NCI-H146 treated with DMSO at 0.1 percent for 48 hours (cell line): ENCODE measurements around the gene ZNF783.
"Not testable (repeated sequence)": the region's sequence is repeated elsewhere in the genome, so short reads cannot be mapped to it uniquely, and the experiment has no call there.

Experiments used
- DNase-seq: peaks from one replicate; lab custom pipeline; 2025; ENCODE audit not compliant: unreplicated experiment; lab: John Stamatoyannopoulos, UW

The ZNF783 gene

DNA sequence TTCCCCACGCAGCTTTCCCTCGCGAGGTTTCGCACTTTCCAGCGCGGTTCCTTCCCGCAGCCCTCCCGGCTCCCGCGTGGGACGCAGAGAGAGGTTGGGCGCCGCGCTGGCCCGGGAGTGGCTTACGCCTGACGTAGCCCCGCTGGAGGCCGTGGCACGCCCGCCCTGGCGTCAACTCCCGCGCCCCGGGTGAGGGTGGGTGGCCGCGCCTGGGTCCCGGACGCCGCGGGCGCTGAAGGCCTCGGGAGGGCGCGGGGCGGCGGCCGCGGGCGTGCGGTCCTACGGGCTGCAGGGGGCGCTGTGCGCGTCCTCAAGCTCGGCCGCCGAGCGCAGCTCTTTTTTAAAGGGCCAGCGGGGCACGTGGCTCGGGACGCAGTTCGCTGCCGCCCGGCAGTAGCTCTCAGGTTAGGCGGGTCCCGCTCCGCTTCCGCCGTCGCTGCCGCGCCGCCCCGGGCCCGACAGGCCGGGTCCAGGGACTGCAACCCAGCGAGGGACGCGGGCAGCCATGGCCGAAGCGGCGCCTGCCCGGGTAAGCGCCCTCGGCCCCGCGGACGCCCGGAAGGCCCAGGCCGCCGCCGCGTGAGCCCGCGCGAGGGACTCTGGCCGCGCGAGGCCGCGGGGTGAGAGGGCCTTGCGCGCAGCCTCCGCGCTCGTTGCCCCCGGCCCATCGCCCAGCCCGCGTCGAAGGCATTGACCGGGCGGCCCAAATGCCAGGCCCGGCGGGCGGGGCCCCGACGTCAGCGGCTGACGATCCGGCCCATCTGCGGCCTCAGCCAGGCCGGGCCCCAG lies at the start of gene ZNF783:
ZNF783 (plus strand) TSS at position 368 of the 789 bp plus-strand sequence; CDS start at position 506, 138 bp downstream.
- peak; percentile 62 for DNase-seq

DNA sequence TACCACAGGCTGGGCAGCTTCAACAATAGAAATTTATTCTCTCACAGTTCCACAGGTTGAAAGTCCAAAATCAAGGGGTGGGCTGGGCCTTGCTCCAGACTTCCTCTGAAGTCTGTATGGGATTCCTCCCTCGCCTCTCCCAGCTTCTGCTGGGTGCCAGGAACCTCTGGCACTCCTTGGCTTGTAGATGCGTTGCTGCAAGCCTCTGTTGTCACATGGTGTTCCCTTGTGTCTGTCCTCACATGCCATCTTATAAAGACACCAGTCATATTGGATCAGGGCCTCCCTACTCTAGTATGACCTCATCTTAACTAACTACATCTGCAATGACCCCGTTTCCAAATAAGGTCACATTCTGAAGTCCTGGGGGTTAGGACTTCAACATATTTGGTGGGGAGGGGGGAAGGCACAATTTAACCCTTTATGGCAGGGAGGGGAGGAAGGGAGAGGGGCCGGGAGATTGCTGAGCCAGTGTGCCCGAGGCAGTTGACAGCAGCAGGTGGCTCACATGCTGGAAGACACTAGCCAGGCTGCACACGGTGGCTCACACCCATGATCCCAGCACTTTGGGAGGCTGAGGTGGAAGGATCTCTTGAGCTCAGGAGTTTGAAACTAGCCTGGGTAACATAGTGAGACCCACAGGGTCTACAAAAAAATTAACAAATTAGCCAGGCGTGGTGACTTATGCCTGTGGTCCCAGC lies 47.8 kb upstream of the ZNF783 start:
- no peak for DNase-seq

DNA sequence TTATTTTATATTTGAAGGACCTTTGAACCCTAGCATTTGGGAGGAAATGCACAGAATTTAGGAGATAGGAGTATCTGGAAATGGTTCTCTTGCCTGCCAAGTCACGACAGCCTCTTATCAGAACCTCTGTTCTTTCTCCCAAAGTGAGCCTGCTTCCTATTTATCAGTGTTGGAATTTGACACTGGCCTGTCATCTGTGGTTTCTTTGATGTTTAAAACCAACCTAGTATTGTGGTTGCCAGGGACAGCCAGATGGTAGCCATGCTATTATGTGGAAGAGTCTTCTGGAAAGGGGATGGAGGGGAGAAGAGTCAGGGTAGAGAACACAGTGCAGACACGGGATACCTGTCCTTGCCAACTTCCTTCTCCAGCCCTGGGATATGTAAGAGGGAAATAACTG lies 45.6 kb upstream of the ZNF783 start:
- no peak for DNase-seq

DNA sequence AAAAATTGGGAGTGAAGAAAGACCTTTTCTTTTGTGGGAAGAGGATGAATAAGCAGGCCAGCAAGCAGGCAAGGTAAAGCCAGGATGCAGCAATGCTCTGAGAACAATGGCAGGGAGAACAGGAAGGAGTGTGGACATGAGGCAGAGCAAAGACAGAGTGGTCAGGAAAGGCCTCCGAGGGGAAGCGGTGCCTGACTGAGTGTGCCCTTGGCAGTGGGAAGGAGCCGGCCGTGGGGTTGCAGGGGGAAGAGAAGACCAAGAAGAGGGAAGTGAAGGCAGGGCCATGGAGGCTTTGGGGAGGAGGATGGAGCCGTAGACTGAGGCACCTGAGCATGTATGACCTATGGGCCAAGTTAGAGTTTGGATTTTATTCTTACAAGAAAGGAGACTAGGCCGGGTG lies 44.4 kb upstream of the ZNF783 start:
- DNase-seq, result no peak

DNA sequence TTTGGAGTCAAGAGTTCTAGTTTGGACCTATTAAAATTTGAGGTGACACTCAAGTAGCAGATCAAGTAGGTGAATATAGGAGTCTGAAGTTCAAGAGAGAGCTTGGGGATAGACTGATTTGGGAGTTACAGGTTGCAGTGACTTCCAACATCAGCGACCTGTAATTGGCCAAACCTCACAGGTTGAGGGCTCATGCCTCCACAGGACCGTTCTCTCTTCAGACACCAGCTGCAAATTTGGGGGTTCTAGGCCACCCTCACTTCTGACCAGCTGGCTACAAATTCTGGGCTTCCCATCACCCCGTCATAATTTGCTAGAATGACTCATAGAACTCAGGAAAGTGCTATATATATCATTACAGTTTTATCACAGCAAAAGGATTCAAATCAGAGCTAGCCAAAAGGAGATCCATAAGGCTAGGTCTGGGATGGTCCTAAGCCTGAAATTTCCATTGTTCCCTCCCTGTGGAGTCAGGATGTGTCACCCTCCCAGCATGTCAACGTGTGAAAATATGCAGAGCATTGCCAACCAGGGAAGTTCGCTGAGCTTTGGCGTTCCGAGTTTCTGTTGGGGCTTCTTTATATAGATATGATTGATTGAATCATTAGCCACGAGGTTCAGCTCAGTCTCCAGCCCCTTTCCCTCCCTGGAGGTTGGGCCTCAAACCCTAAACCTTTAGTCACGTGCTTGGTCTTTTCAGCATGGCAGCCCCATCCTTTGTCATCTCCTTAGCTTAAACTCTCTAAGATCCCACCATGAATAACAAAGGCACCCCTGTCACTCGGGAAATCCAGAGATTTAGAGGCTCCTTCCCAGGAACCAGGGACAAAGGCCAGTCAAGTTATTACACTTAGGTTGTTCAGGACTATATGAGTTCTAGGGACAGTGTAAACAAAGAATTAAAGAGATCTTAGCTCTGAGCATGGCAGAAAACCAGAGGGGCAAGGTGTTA lies 43.3 kb upstream of the ZNF783 start:
- no peak for DNase-seq

DNA sequence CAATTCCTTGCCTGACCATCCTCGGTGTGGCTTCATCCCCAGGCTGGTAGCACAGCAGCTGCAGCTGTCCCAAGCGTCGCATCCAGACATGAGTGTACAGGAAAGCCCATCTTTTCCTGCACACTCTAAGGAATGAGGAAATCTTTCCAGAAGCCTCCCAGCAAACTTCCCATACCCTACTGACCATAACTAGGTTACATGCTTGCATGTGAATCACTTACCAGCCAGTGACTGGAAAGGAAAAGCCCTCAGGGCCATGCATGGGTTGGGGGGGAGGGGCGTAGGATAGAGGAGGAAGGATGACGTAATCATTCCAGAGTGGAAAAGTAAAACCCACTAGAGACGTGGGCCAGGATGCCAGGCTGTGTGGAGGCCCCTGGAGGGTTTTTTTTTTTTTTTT lies 41.5 kb upstream of the ZNF783 start:
- no peak for DNase-seq

DNA sequence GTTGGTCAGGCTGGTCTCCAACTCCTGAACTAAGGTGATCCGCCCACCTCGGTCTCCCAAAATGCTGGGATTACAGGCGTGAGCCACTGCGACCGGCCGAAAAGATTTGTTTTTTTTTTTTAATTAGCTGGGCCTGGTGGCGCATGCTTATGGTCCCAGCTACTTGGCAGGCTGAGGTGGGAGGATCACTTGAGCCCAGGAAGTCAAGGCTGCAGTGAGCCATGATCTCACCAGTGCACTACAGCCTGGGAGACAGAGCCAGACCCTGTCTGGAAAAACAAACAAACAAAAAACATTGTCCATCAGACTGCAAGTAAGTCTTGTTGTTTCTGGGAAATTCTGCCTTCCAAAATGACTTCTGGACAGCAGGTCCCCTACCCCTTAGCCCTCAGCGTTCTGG lies 38.8 kb upstream of the ZNF783 start:
- DNase-seq, result no peak

DNA sequence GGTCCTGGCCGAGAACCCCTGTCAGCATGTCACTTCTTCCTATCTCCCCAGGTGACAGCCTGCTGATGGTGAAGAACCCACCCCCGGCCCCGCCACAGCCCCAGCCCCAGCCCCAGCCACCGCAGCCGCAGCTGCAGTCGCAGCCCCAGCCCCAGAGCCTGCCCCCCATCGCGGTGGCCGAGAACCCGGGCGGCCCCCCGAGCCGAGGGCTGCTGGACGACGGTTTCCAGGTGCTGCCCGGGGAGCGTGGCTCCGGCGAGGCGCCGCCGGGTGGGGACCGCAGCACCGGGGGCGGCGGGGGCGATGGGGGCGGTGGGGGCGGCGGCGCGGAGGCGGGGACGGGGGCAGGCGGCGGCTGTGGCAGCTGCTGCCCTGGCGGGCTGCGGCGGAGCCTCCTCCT lies 38.2 kb upstream of the ZNF783 start:
- DNase-seq, result no peak

DNA sequence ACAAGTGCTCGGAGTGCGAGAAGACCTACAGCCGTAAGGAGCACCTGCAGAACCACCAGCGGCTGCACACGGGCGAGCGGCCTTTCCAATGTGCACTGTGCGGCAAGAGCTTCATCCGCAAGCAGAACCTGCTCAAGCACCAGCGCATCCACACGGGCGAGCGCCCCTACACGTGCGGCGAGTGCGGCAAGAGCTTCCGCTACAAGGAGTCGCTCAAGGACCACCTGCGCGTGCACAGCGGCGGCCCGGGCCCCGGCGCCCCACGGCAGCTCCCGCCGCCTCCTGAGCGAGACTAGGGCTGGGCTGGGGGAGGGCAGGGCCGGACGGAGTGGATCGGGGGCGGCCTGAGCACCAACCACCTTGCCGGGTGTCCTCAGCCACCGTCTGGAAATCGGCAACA lies 37.6 kb upstream of the ZNF783 start:
- DNase-seq, result no peak

DNA sequence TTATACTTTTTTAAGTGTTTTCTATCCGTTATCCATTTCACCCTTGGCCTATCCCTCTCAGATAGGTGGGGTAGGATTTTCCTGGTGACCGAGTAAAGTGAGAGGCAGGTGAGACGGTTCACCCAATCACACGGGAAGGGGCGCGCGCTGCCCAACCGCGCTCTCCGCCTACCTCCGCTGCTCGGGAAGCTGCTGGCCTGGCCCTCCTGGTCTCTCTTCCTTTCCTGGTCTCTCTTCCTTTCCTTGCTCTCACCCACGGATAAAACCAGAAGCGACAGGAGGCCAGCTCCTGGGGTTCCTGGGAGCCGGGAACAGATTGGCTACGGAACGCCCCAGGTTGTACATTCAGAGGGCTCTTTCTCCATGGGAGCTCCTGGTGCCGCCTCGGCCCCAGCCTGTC lies 36.9 kb upstream of the ZNF783 start:
- DNase-seq, result no peak

DNA sequence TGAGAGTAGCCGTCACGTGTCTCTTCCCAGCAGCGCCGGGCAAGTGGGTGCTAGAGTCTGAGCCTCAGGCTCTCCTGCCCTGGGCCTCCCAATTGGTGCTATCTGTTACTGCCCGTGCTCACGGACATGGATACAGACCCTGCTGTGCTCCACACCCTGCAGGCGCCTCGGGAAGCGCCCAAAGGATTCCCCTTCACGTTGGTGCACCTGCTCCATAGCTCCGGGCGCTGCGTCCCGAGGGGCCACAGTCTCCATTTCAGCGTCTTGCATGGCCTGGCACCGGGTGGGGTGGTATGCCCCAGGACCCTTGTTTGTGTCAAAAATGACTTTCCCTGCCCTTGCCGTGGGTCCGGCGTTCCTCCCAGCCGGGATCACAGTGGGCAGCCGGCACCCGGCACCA lies 36.3 kb upstream of the ZNF783 start:
- no peak for DNase-seq

DNA sequence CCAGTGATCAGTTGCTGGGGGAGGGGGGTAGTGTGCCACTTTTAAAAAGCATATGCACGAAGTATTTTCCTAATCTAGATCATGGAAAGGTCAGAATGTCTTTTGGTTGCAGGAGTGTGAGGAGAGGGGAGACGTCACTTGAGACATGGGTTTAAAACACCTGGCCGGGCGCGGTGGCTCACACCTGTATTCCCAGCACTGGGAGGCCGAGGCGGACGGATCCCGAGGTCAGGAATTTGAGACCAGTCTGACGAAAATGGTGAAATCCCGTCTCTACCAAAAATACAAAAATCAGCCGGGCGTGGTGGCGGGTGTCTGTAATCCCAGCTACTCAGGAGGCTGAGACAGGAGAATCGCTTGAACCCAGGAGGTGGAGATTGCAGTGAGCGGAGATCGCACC lies 35.6 kb upstream of the ZNF783 start:
- DNase-seq, result not testable (repeated sequence)

DNA sequence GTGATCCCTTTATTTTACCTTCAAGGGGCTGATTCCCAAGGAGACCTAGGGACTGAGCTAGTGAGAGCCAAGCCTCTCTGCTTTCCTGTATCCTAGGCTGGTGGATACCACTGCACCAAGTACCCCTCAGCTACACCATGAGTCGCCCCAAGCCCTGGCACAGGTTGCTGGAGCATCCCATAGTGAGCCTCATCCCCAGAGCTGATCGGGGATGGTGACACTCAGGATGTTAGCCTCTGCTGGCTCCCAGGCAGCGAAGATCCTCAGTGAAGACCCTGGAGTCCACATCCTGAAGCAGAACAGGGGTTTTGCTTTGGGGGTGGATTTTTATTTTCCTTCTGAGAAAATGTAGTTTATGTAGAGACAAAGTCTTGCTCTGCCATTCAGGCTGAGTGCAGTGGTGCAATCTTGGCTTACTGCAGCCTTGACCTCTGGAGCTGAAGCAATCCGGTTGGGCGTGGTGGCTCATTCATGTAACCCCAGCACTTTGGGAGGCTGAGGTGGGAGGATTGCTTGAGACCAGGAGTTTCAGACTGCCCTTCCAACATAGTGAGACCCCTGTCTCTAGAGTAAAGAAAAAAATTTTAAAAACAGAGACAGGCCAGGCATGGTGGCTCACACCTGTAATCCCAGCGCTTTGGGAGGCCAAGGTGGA lies 35.0 kb upstream of the ZNF783 start:
- no peak for DNase-seq

DNA sequence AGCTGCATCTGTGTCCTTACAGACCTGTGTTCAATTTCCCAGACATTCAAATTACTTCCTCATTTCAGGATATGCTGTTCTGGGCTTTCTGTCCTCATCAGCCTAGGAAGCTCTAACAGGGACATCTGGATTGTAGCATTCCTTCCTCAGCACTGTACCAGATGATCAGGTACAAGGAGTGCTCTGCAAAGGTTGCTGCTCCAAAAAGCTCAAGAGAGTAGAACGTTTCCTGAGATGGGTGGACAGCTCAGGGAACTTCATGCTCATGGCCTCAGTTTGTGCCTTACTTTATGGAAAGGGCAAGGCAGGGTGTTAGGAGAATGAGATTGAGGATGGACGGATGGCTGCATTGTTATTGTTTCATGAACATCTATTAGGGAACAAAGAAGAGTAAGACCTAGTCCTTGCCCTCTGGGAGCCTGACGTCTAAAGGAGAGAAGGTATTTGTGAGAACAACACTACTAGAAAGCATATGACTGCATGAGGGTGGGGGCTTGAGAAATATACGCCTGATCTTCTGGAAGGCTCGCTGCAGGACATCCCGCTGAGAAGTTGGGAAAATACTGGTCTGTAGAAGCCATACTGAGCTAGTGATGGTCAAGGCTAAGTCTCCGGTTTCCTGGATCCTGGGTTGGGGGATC lies 33.0 kb upstream of the ZNF783 start:
- no peak for DNase-seq

DNA sequence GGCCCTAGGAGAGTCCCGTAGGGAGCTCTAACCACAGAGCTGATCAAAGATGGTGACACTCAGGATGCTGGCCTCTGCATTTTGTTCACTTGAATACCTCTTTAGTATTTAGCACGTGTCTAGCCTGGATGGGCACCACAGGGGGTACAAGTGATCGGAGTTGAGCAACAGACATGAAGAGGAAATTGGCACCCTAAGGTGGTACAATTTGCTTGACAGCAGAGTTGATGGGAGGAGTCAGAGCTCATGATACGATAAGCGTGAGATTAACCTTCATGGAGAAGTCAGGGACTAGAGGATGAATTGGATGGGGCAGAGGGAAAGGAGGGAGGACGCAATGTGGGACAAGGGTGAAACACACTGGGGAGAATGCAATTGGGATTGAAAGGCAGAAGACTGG lies 32.5 kb upstream of the ZNF783 start:
- DNase-seq, result no peak

DNA sequence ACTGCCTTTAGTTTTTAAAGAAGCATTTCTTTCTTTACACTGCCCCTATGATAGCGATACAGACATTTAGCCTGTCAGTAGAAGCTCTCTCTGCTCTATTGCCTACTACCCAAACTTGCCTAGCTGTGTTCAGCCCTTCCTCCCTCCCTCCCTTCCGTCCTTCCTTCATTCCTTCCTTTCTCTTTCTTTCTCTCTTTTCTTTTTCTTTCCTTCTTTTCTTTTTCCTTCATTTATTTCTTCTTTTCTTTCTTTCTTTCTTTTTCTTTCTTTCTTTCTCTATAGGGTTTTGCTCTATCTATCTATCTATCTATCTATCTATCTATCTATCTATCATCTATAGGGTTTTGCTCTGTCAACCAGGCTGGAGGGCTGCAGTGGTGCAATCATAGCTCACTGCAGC lies 29.6 kb upstream of the ZNF783 start:
- no peak for DNase-seq

DNA sequence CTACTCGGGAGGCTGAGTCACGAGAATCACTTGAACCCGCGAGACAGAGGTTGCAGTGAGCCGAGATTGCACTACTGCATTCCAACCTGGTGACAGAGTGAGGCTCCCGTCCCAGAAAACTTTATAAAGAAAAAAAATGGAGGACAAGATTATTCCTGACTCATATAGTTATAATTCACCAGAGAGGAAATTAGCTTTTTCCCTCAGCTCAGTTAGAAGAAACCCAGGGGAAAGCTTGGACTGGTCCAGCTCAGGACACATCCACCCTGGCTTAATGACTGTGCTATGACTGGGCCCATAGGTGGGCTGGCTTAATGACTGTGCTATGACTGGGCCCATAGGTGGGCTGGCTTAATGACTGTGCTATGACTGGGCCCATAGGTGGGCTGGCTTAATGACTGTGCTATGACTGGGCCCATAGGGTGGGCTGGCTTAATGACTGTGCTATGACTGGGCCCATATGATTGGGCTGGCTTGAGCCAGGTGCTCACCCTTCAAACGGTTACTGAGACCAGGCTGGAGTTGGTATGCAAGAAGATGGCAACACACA lies 28.3 kb upstream of the ZNF783 start:
- not testable (repeated sequence) for DNase-seq

DNA sequence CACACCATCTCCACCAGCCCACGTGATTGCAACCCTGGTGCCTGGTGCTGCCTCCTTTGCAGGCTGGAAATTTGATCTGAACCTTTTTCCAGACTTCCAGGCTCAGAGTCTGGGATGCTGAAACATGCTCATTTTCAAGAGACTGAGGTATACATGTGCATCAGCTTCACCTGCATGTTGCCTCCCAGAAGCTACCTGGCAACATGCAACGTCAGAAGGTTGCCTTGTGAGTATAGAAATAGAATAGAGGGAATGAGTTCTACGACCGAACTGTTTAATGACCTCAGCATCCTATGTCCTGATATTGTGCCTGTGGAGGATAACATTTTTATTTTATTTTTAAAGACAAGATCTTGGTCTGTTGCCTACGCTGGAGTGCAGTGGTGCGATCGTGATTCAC lies 24.5 kb upstream of the ZNF783 start:
- DNase-seq, result no peak

DNA sequence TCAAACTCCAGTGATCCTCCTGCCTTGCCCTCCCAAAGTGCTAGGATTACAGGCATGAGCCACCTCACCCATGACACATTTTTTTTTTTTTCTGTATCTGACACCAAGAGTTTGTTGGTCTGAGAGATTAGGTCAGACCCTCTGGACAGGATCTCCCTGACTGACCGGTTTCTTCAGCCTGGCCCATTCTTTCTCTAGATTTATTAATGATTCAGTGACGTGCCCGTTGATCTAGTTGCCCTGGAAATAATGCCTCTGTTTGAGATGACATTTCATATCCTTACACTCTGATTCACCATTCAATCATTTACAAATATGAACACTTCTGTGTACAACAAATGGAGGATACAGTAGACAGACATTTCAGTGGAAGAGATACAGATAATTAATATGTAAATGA lies 23.9 kb upstream of the ZNF783 start:
- DNase-seq, result no peak
